H1 (cell line): Measurements from ENCODE around the gene GALNT4. TPM values are rescaled to one million over a fixed set of nuclear protein-coding genes. Genes with fewer than 3 reads are reported as not detected.

Experiments
- CTCF ChIA-PET: fragments of 300-600 bp; sonication (Branson Sonifier 250); formaldehyde crosslinking; loops from one replicate; lab custom pipeline; 2021; ENCODE audit not compliant: partially characterized antibody; lab: Charles Lee
- POLR2A ChIA-PET: fragments of 300-600 bp; sonication (Branson Sonifier 250); formaldehyde crosslinking; loops from one replicate; lab custom pipeline; 2021; ENCODE audit warnings: inconsistent platforms; ENCODE audit not compliant: partially characterized antibody; lab: Charles Lee
- DNase-seq, 2 experiments: peaks; one replicate each; pipeline versions ENCODE4 v3.0.0 to v3.0.0-alpha.2; 2010 to 2022; ENCODE audit warnings: low spot score in 2 of 2, low read depth in 1 of 2, mixed read lengths in 1 of 2
- FAIRE-seq: peaks from 2 replicates; lab custom pipeline; 2011; peaks lifted over from hg19 to GRCh38; lab: Jason Lieb, UNC
- H2AFZ ChIP-seq: 2 replicates; pipeline ENCODE4 v1.8.1; 2012; ENCODE audit warnings: low read length, inconsistent platforms
- H2AK5ac ChIP-seq: 2 replicates; pipeline ENCODE4 v1.6.1; 2013; ENCODE audit warnings: low read depth, low read length
- H2BK120ac ChIP-seq: replicated peaks from 2 replicates; pipeline ENCODE3; 2013; ENCODE audit warnings: low read depth, low read length, inconsistent platforms
- H2BK12ac ChIP-seq: 2 replicates; pipeline ENCODE4 v1.6.1; 2013; ENCODE audit warnings: low read depth, low read length
- H2BK15ac ChIP-seq: 2 replicates; pipeline ENCODE4 v1.6.1; 2013; ENCODE audit warnings: low read length
- H2BK20ac ChIP-seq: 2 replicates; pipeline ENCODE4 v1.6.1; 2013; ENCODE audit warnings: low read length
- H2BK5ac ChIP-seq: 2 replicates; pipeline ENCODE4 v1.6.1; 2013; ENCODE audit warnings: low read depth, low read length
- H3K14ac ChIP-seq: 2 replicates; pipeline ENCODE4 v1.6.1; 2013; ENCODE audit warnings: inconsistent platforms; ENCODE audit not compliant: insufficient read length
- H3K18ac ChIP-seq: 2 replicates; pipeline ENCODE4 v1.6.1; 2013; ENCODE audit warnings: low read length; ENCODE audit errors: extremely low read depth
- H3K23ac ChIP-seq: 2 replicates; pipeline ENCODE4 v1.6.1; 2013; ENCODE audit warnings: inconsistent platforms; ENCODE audit not compliant: insufficient read length
- H3K23me2 ChIP-seq: 2 replicates; pipeline ENCODE4 v1.6.1; 2013; ENCODE audit warnings: low read depth, low read length
- H3K27ac ChIP-seq: 2 replicates; pipeline ENCODE4 v1.6.1; 2011; ENCODE audit warnings: low read depth, low read length, inconsistent platforms
- H3K27me3 ChIP-seq, 4 experiments: replicated peaks in 1 of 4; 1 replicate in 1 of 4; 2 replicates in 3 of 4; pipeline versions ENCODE4 v1.6.1 to v1.8.1; 2011 to 2013; ENCODE audit warnings: low read length in 3 of 4, mild to moderate bottlenecking in 3 of 4, inconsistent platforms in 2 of 4, mixed read lengths in 2 of 4, moderate library complexity in 1 of 4; ENCODE audit not compliant: control insufficient read depth in 3 of 4, insufficient read depth in 3 of 4; ENCODE audit errors: extremely low read depth in 1 of 4
- H3K36me3 ChIP-seq, 4 experiments: 2 replicates each; pipeline versions ENCODE4 v1.6.1 to v1.8.1; 2011 to 2013; ENCODE audit warnings: mild to moderate bottlenecking in 4 of 4, low read length in 3 of 4, moderate library complexity in 2 of 4, control low read depth in 1 of 4, inconsistent platforms in 1 of 4; ENCODE audit not compliant: insufficient read depth in 4 of 4, control insufficient read depth in 2 of 4
- H3K4ac ChIP-seq: replicated peaks from 2 replicates; pipeline ENCODE3; 2013; ENCODE audit warnings: low read length, low read depth, mixed read lengths, inconsistent platforms; ENCODE audit not compliant: insufficient read length
- H3K4me1 ChIP-seq, 4 experiments: replicated peaks in 1 of 4; 1 replicate in 1 of 4; 2 replicates in 3 of 4; pipeline versions ENCODE4 v1.6.1 to v1.8.1; 2011 to 2013; ENCODE audit warnings: low read length in 3 of 4, inconsistent platforms in 2 of 4, mixed read lengths in 1 of 4; ENCODE audit not compliant: insufficient read depth in 4 of 4, control insufficient read depth in 3 of 4
- H3K4me2 ChIP-seq, 2 experiments: 2 replicates each; pipeline versions ENCODE4 v1.6.1 to v1.8.1; 2011 to 2013; ENCODE audit warnings: low read depth in 2 of 2, low read length in 2 of 2, control low read depth in 1 of 2, inconsistent platforms in 1 of 2, mild to moderate bottlenecking in 1 of 2; ENCODE audit not compliant: insufficient read depth in 1 of 2
- H3K4me3 ChIP-seq, 4 experiments: fragments of 200-600, 300-600 bp in 1 of 4; sonication (generic), shearing (Covaris generic), sonication (Bioruptor Twin) in 1 of 4; 2 replicates each; pipeline versions ENCODE4 v1.5.1 to v1.8.1; 2011 to 2016; ENCODE audit warnings: low read length in 4 of 4, low read depth in 3 of 4, control low read depth in 2 of 4, inconsistent platforms in 2 of 4, mild to moderate bottlenecking in 2 of 4, mixed read lengths in 1 of 4, moderate library complexity in 1 of 4; ENCODE audit not compliant: insufficient read depth in 2 of 4; ENCODE audit errors: extremely low read depth in 1 of 4
- H3K56ac ChIP-seq: replicated peaks from 2 replicates; pipeline ENCODE3; 2013; ENCODE audit warnings: low read depth, mild to moderate bottlenecking, mixed read lengths, low read length, inconsistent platforms; ENCODE audit not compliant: insufficient read length
- H3K79me1 ChIP-seq: 2 replicates; pipeline ENCODE4 v1.6.1; 2013; ENCODE audit warnings: low read depth, low read length, control low read depth
- H3K79me2 ChIP-seq, 2 experiments: 2 replicates each; pipeline versions ENCODE4 v1.6.1 to v1.8.1; 2012 to 2013; ENCODE audit warnings: low read length in 2 of 2, mild to moderate bottlenecking in 2 of 2, inconsistent platforms in 1 of 2; ENCODE audit not compliant: insufficient read depth in 2 of 2, control insufficient read depth in 1 of 2
- H3K9ac ChIP-seq, 4 experiments: replicated peaks in 1 of 4; 1 replicate in 1 of 4; 2 replicates in 3 of 4; pipeline versions ENCODE4 v1.6.1 to v1.8.1; 2011 to 2013; ENCODE audit warnings: low read depth in 3 of 4, low read length in 3 of 4, control low read depth in 2 of 4, mild to moderate bottlenecking in 2 of 4, moderate library complexity in 2 of 4, inconsistent platforms in 1 of 4; ENCODE audit errors: extremely low read depth in 1 of 4
- H3K9me3 ChIP-seq, 2 experiments: 2 replicates each; pipeline versions ENCODE4 v1.6.1 to v1.8.1; 2012 to 2013; ENCODE audit warnings: mild to moderate bottlenecking in 2 of 2, moderate library complexity in 2 of 2, control low read depth in 1 of 2, inconsistent platforms in 1 of 2, low read depth in 1 of 2, low read length in 1 of 2, mixed read lengths in 1 of 2; ENCODE audit not compliant: insufficient read depth in 2 of 2
- H4K20me1 ChIP-seq, 2 experiments: replicated peaks in 1 of 2; 2 replicates each; pipeline versions ENCODE3 to v1.8.1; 2011 to 2013; ENCODE audit warnings: inconsistent platforms in 2 of 2, low read length in 2 of 2, mild to moderate bottlenecking in 1 of 2; ENCODE audit not compliant: insufficient read depth in 2 of 2, control insufficient read depth in 1 of 2
- H4K5ac ChIP-seq: 2 replicates; pipeline ENCODE4 v1.6.1; 2013; ENCODE audit warnings: low read length, low read depth, mixed read lengths, inconsistent platforms; ENCODE audit not compliant: insufficient read length
- H4K8ac ChIP-seq: 2 replicates; pipeline ENCODE4 v1.8.0; 2013; ENCODE audit warnings: mild to moderate bottlenecking, moderate library complexity, low read length, inconsistent platforms; ENCODE audit not compliant: insufficient read depth; ENCODE audit errors: extremely low read depth
- H4K91ac ChIP-seq: replicated peaks from 2 replicates; pipeline ENCODE3; 2013; ENCODE audit warnings: low read length, mixed read lengths, inconsistent platforms; ENCODE audit not compliant: insufficient read length
- E2F6 ChIP-seq: IDR thresholded peaks from 2 replicates; pipeline ENCODE4 v1.6.1; 2012; ENCODE audit warnings: inconsistent platforms
- HDAC2 ChIP-seq, 2 experiments: fragments of 300-600 bp in 1 of 2; sonication (generic) in 1 of 2; IDR thresholded peaks; 2 replicates each; pipeline ENCODE4 v1.6.1; 2011 to 2012; ENCODE audit warnings: low read depth in 2 of 2, low read length in 2 of 2, mild to moderate bottlenecking in 2 of 2, moderate library complexity in 2 of 2, borderline replicate concordance in 1 of 2, inconsistent platforms in 1 of 2
- PHF8 ChIP-seq: fragments of 200-600 bp; sonication (generic); conservative IDR thresholded peaks from 2 replicates; pipeline ENCODE4 v1.7.1; 2012; ENCODE audit warnings: low read depth, mild to moderate bottlenecking, inconsistent platforms, low read length, moderate library complexity
- POLR2A ChIP-seq, 2 experiments: IDR thresholded peaks; 1 replicate in 1 of 2; 2 replicates in 1 of 2; pipeline ENCODE4 v1.6.1; 2011; ENCODE audit warnings: low read depth in 2 of 2, low read length in 2 of 2, mild to moderate bottlenecking in 2 of 2; ENCODE audit errors: control extremely low read depth in 1 of 2
- POLR2AphosphoS5 ChIP-seq: IDR thresholded peaks from 2 replicates; pipeline ENCODE4 v1.6.1; 2011; ENCODE audit warnings: low read depth, low read length
- RBBP5 ChIP-seq: IDR thresholded peaks from 2 replicates; pipeline ENCODE4 v1.7.1; 2012; ENCODE audit warnings: low read depth, mild to moderate bottlenecking, inconsistent platforms, low read length, moderate library complexity, borderline replicate concordance
- SP1 ChIP-seq: IDR thresholded peaks from 2 replicates; pipeline ENCODE4 v1.6.1; 2011; ENCODE audit warnings: low read depth, low read length
- SRF ChIP-seq: IDR thresholded peaks from 2 replicates; pipeline ENCODE4 v1.6.1; 2011; ENCODE audit warnings: mild to moderate bottlenecking, low read depth, low read length, moderate library complexity
- TBP ChIP-seq: IDR thresholded peaks from 2 replicates; pipeline ENCODE4 v1.6.1; 2011; ENCODE audit warnings: low read depth, low read length, improper control_type of control experiment
- WGBS, 2 experiments: shearing (Covaris generic) in 1 of 2; methylation state at CpG; one replicate each; pipeline versions ENCODE4 v1.1.6 to v1.1.7; 2013 to 2015; ENCODE audit warnings: low lambda C conversion rate in 2 of 2, mixed read lengths in 2 of 2, inconsistent platforms in 1 of 2, low coverage in 1 of 2, missing lambda C conversion rate in 1 of 2; ENCODE audit not compliant: insufficient replicate concordance in 2 of 2, insufficient coverage in 1 of 2, insufficient read length in 1 of 2; ENCODE audit errors: extremely low coverage in 1 of 2, missing lambda C conversion rate in 1 of 2; 5-methylcytosine and 5-hydroxymethylcytosine counted together
- polyA plus RNA-seq, 7 experiments: library from polyadenylated mRNA; depleted of rRNA in 3 of 7; stranded (reverse) in 5 of 7; unstranded in 2 of 7; fragments of >200 nt in 5 of 7; fragments of 200-250 nt in 2 of 7; gene quantifications; 1 replicate in 5 of 7; 2 replicates in 1 of 7; 4 replicates in 1 of 7; pipeline versions ENCODE4 v1.2.1 to v1.2.3, GENCODE V29; 2011 to 2013; ENCODE audit warnings: missing spikeins in 2 of 7, mixed read lengths in 2 of 7
- total RNA-seq: library from RNA; stranded (reverse); fragmentation: NEBNext Ultra II Directional; extraction: Animal tissue kit (Norgen Biotek cat#: 25700); gene quantifications from 2 replicates; pipeline ENCODE4 v1.2.1, GENCODE V29; 2021

GALNT4 gene
- total and polyA plus RNA-seq, 2 of the 8 experiments (the other 6 are each of a cell fraction or from before 2014, with no cell fraction given): 0.45 to 3.3 TPM

- peak within 1 kb of the TSS; percentile 95 for H4K5ac ChIP-seq
- no peak for FAIRE-seq
- 0 out of 4 replicates have a peak, but pooled peaks cover 0 to 10% of the 10 kb centered on the region in 2 experiments for H3K79me2 ChIP-seq
- no peak within 1 kb of the TSS for H2AK5ac ChIP-seq
- 6% methylated on average over 27 of the region's 39 CpGs; no CpG with 5 or more reads in 1 of the 2 experiments for whole genome bisulfite sequencing, 2 experiments
- CTCF ChIA-PET: interaction anchor here (0.7 to 11.1 kb wide), 10 partner anchors 11 to 508 kb away, joined by 3 to 96 read pairs (median 5); no protein-coding TSS in a partner anchor
- no peak within 1 kb of the TSS for H2BK120ac ChIP-seq
- H3K4me1 ChIP-seq: peaks cover 0 to 3% (median 1%) of the 10 kb centered on the region in 4 experiments; a peak in 2 of 7 replicates
- H4K20me1 ChIP-seq: no peaks in the 10 kb centered on the region
- H3K9me3 ChIP-seq: no peaks in the 10 kb centered on the region
- H3K23me2 ChIP-seq: peaks cover 13% of the 10 kb centered on the region
- no peak within 1 kb of the TSS for H2BK20ac ChIP-seq
- H3K4ac ChIP-seq: no peak within 1 kb of the TSS
- H3K27me3 ChIP-seq: no peaks in the 10 kb centered on the region
- peak within 1 kb of the TSS; percentile 96 for H4K8ac ChIP-seq
- POLR2A ChIA-PET: interaction anchor here (0.8 to 2.1 kb wide), 3 partner anchors 11 to 174 kb away, joined by 3 to 7 read pairs (median 6); partner anchors contain the start of gene DUSP6
- peak within 1 kb of the TSS; percentile 100 for H2AFZ ChIP-seq
- H3K14ac ChIP-seq: no peak within 1 kb of the TSS
- H3K4me3 ChIP-seq: peak within 1 kb of the TSS; percentile 76 to 92 (median 84)
- H3K9ac ChIP-seq: peak within 1 kb of the TSS; percentile 48 to 85 (median 65)
- H4K91ac ChIP-seq: peak within 1 kb of the TSS; percentile 63
- peak within 1 kb of the TSS; percentile 100 for H3K18ac ChIP-seq
- DNase-seq: peak; percentile 58 to 90
- H2BK12ac ChIP-seq: peak within 1 kb of the TSS; percentile 94
- no peaks in the 10 kb centered on the region; the same call in 1 of the 2 replicates for H3K79me1 ChIP-seq
- H3K4me2 ChIP-seq: peak within 1 kb of the TSS; percentile 59 to 83
- H3K56ac ChIP-seq: peak within 1 kb of the TSS; percentile 20
- H3K27ac ChIP-seq: no peak within 1 kb of the TSS; the same call in 1 of the 2 replicates
- peaks cover 0 to 3% (median 0%) of the 10 kb centered on the region in 4 experiments; a peak in 1 of 8 replicates for H3K36me3 ChIP-seq
- peak within 1 kb of the TSS; percentile 80 for H2BK5ac ChIP-seq
- no peak within 1 kb of the TSS for H3K23ac ChIP-seq
- no peak within 1 kb of the TSS for H2BK15ac ChIP-seq
- TF ChIP-seq RBBP5 (peak; percentile 81; the same call in 1 of the 2 replicates), E2F6 (peak; percentile 93), SP1 (peak; percentile 77; the same call in 1 of the 2 replicates), TBP (peak; percentile 59; the same call in 1 of the 2 replicates), POLR2A (IDR thresholded peaks at IDR 0.05; ENCODE audit: control extremely low read depth in 1 of 2, low read depth in 2 of 2, low read length in 2 of 2) (no peak), SRF (peak; percentile 90), HDAC2 (IDR thresholded peaks at IDR 0.05; ENCODE audit: borderline replicate concordance in 1 of 2, low read depth in 2 of 2, low read length in 2 of 2) (peak in 1 of 2 experiments; percentile 58; a peak in 1 of 4 replicates), PHF8 (0 out of 2 replicates have a peak, but pooled peaks have one; percentile 22), POLR2AphosphoS5 (no peak)
Observed at GRCh38 chr12:89525824-89526770, 1.5 kb upstream of the GALNT4 start, which contains the start of gene POC1B. TSS of gene POC1B (minus strand) at chr12:89526047. CDS start at chr12:89525895, 152 bp downstream.
